Suprapubic skin (tissue), 4 donors: Measurements from ENCODE around the gene PCSK5. TPM values are rescaled to one million over a fixed set of nuclear protein-coding genes. Genes with fewer than 3 reads are reported as not detected.

Experiments used
- DNase-seq, 2 donors: peaks; one replicate each; pipeline ENCODE4 v3.0.0-alpha.2; 2019; ENCODE audit warnings: low spot score in 2 of 2
- H3K27ac ChIP-seq: fragments of 200-600 bp; sonication (generic); one replicate; pipeline ENCODE4 v1.5.1; 2019
- H3K27me3 ChIP-seq: fragments of 200-600 bp; sonication (generic); one replicate; pipeline ENCODE4 v1.5.1; 2019
- H3K36me3 ChIP-seq: fragments of 200-600 bp; sonication (generic); one replicate; pipeline ENCODE4 v1.5.1; 2019
- H3K4me1 ChIP-seq: fragments of 200-600 bp; sonication (generic); one replicate; pipeline ENCODE4 v1.5.1; 2019
- H3K4me3 ChIP-seq: fragments of 200-600 bp; sonication (generic); one replicate; pipeline ENCODE4 v1.5.1; 2019; ENCODE audit warnings: mild to moderate bottlenecking
- H3K9me3 ChIP-seq: fragments of 200-600 bp; sonication (generic); one replicate; pipeline ENCODE4 v1.5.1; 2019
- EP300 ChIP-seq: sonication (generic); formaldehyde crosslinking; IDR thresholded peaks from one replicate; pipeline ENCODE4 v1.6.1; 2017; ENCODE audit warnings: antibody characterized with exemption
- POLR2A ChIP-seq, 2 donors: fragments of 450-650 bp; IDR thresholded peaks; one replicate each; pipeline ENCODE4 v1.6.1; 2017; ENCODE audit warnings: antibody characterized with exemption in 2 of 2, mild to moderate bottlenecking in 2 of 2, moderate library complexity in 2 of 2
- POLR2AphosphoS5 ChIP-seq, 3 donors: sonication (generic); formaldehyde crosslinking; IDR thresholded peaks; one replicate each; pipeline ENCODE4 v1.6.1; 2017; ENCODE audit warnings: antibody characterized with exemption in 3 of 3
- WGBS: methylation state at CpG from one replicate; pipeline ENCODE4 v1.1.5; 2018; 5-methylcytosine and 5-hydroxymethylcytosine counted together
- total RNA-seq, 4 donors: library from RNA; depleted of rRNA; stranded (reverse); fragments of >200 nt; gene quantifications; one replicate each; pipeline ENCODE4 v1.1.0, GENCODE V29; 2016
- TF ChIP-seq, protein P1 (sequence below), 2 donors: fragments of 200-600 bp in 1 of 2; fragments of 450-650 bp in 1 of 2; sonication (generic) in 1 of 2; IDR thresholded peaks; one replicate each; pipeline ENCODE4 v1.5.1; 2016 to 2019; ENCODE audit warnings: antibody characterized with exemption in 2 of 2, mild to moderate bottlenecking in 1 of 2, moderate library complexity in 1 of 2

Gene PCSK5
- total RNA-seq, 4 donors from 2014 or later, result 5.2 to 10.8 (median 7.3) TPM

GRCh38 chr9:76159293-76159926 lies 268.9 kb downstream of the PCSK5 start:
- no peak overlapping the region for H3K27ac ChIP-seq
- H3K27me3 ChIP-seq, result no peaks in the 10 kb centered on the region
- no peaks in the 10 kb centered on the region for H3K9me3 ChIP-seq
- 94% methylated on average over 11 of the region's 11 CpGs for WGBS
- DNase-seq, result no peak
- H3K4me3 ChIP-seq, result no peak overlapping the region
- H3K4me1 ChIP-seq, result peaks cover 8% of the 10 kb centered on the region
- TF ChIP-seq, protein P1, sequence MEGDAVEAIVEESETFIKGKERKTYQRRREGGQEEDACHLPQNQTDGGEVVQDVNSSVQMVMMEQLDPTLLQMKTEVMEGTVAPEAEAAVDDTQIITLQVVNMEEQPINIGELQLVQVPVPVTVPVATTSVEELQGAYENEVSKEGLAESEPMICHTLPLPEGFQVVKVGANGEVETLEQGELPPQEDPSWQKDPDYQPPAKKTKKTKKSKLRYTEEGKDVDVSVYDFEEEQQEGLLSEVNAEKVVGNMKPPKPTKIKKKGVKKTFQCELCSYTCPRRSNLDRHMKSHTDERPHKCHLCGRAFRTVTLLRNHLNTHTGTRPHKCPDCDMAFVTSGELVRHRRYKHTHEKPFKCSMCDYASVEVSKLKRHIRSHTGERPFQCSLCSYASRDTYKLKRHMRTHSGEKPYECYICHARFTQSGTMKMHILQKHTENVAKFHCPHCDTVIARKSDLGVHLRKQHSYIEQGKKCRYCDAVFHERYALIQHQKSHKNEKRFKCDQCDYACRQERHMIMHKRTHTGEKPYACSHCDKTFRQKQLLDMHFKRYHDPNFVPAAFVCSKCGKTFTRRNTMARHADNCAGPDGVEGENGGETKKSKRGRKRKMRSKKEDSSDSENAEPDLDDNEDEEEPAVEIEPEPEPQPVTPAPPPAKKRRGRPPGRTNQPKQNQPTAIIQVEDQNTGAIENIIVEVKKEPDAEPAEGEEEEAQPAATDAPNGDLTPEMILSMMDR (IDR thresholded peaks at IDR 0.05), result no peak
- TF ChIP-seq EP300 (no peak), POLR2A (IDR thresholded peaks at IDR 0.05) (no peak), POLR2AphosphoS5 (IDR thresholded peaks at IDR 0.05) (no peak)
- H3K36me3 ChIP-seq, result peaks cover 4% of the 10 kb centered on the region

DNA sequence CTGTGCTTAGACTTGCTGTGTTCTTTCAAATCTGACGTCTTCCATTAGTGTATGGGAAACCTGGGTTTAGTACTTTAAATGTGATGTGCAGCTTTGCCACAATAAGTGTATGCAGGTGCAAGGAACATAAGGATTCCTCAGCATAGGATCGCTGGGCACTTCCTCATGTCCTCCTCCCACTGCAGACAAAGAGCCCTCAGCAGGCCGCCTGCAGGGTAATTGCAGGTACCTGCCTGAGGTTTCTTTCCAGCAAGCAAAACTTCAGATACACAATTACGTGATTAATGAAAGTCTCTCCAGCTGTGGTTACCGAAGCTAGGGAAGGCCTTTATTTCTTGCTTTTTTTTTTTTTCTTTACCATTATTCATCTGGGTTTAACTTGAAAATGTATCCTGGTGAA lies 270.6 kb downstream of the PCSK5 start:
- TF ChIP-seq EP300, result no peak
- TF ChIP-seq POLR2A (IDR thresholded peaks at IDR 0.05), result no peak

GRCh38 chr9:76161541-76161940 lies 271.1 kb downstream of the PCSK5 start:
- TF ChIP-seq EP300 (no peak), POLR2AphosphoS5 (IDR thresholded peaks at IDR 0.05) (no peak), POLR2A (IDR thresholded peaks at IDR 0.05) (no peak)
- TF ChIP-seq, protein P1 (IDR thresholded peaks at IDR 0.05), result no peak
- no peak overlapping the region for H3K27ac ChIP-seq
- H3K36me3 ChIP-seq, result peaks cover 4% of the 10 kb centered on the region
- WGBS, result 82% methylated on average over 13 of the region's 13 CpGs
- peaks cover 8% of the 10 kb centered on the region for H3K4me1 ChIP-seq
- no peak overlapping the region for H3K4me3 ChIP-seq
- H3K27me3 ChIP-seq, result no peaks in the 10 kb centered on the region
- no peak for DNase-seq
- H3K9me3 ChIP-seq, result no peaks in the 10 kb centered on the region

More for the DNA sequence above, 270.6 kb downstream of the PCSK5 start:
- Histone ChIP-seq H3K4me3 (no peak overlapping the region), H3K4me1 (peaks cover 8% of the 10 kb centered on the region), H3K36me3 (peaks cover 4% of the 10 kb centered on the region), H3K9me3 (no peaks in the 10 kb centered on the region), H3K27ac (no peak overlapping the region), H3K27me3 (no peaks in the 10 kb centered on the region)
- DNase-seq, result no peak
- WGBS, result 66% methylated on average over 5 of the region's 5 CpGs

- no peaks in the 10 kb centered on the region for H3K27me3 ChIP-seq
- no peak overlapping the region for H3K27ac ChIP-seq
- no peak for DNase-seq
- no peak overlapping the region for H3K4me3 ChIP-seq
- WGBS, result 64% methylated on average over 4 of the region's 4 CpGs
- H3K4me1 ChIP-seq, result peaks cover 8% of the 10 kb centered on the region
- H3K9me3 ChIP-seq, result no peaks in the 10 kb centered on the region
- TF ChIP-seq EP300, result no peak
- peaks cover 4% of the 10 kb centered on the region for H3K36me3 ChIP-seq
These were observed 271.7 kb downstream of the PCSK5 start for GRCh38 chr9:76162086-76162730.

DNA sequence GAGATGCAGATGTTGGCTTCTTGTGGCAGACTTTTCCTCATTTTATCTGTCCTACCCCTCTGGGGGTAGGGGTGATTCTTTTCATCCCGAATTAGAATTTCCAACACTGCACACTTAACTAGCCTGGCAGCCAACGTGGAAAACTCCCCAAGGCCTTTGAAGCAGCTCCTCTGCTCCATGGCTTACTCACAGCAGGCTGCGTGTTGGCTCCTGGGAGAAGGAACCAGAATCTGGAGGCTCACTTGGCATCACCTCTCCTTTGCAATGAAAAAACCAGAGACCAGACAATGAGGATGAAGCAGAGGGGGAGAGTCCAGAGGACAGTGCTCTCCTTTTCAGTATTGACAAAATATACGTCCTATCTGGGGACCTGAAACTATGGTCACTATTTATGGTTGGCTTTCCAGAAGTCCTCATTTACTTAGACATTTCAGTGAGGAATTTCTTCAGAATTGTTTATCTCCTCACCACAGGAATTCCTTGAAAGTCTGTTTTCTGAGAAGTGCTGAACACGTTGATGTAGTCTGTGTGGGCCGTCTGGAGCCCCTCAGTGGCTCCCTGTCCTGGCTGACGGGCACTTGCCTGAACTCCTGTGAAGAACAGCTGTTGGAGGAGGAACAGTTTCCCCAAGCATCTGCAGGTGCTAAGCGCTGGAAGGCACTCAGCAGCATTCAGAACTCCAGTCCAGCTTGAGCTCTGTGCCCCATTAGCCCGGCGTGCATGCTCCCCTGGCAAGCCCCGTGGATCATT lies 272.5 kb downstream of the PCSK5 start:
- Histone ChIP-seq H3K36me3 (peaks cover 4% of the 10 kb centered on the region), H3K27ac (no peak overlapping the region), H3K4me1 (peaks cover 8% of the 10 kb centered on the region), H3K4me3 (no peak overlapping the region), H3K9me3 (no peaks in the 10 kb centered on the region), H3K27me3 (no peaks in the 10 kb centered on the region)
- no peak for DNase-seq
- 68% methylated on average over 11 of the region's 11 CpGs for WGBS
- TF ChIP-seq, protein P1 (IDR thresholded peaks at IDR 0.05), result no peak
- no peak for TF ChIP-seq POLR2A (IDR thresholded peaks at IDR 0.05)
- TF ChIP-seq POLR2AphosphoS5 (IDR thresholded peaks at IDR 0.05), result no peak
- TF ChIP-seq EP300, result no peak

DNA sequence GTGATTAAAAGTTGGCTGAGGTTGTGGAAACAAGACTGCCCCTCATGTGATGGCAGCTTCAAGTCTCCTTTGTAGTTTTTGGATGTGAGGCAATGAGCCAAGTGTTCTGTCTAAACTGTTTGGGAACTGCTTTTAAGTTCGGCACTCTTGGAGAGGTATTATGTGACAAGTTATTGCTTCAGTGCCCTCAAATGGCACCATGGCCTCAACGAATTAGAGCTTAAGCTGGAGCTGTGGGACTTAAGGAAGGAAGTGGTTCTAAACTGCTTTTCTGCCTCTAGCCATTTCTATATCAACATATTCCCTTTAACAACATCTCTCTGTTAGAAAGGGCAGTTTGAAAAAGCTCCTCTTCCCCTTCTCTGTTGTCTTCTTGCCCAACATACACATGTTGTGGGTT lies 276.1 kb downstream of the PCSK5 start:
- WGBS, result 30% methylated on average over 2 of the region's 2 CpGs
- no peak for TF ChIP-seq POLR2A (IDR thresholded peaks at IDR 0.05)
- TF ChIP-seq EP300, result no peak
- TF ChIP-seq, protein P1 (IDR thresholded peaks at IDR 0.05), result no peak
- no peak for TF ChIP-seq POLR2AphosphoS5 (IDR thresholded peaks at IDR 0.05)
- H3K36me3 ChIP-seq, result peaks cover 13% of the 10 kb centered on the region

More for the DNA sequence above, 276.1 kb downstream of the PCSK5 start:
- H3K4me1 ChIP-seq, result peaks cover 8% of the 10 kb centered on the region
- H3K4me3 ChIP-seq, result no peak overlapping the region
- no peak for DNase-seq
- no peaks in the 10 kb centered on the region for H3K27me3 ChIP-seq
- H3K27ac ChIP-seq, result no peak overlapping the region
- no peaks in the 10 kb centered on the region for H3K9me3 ChIP-seq
